Skin of body (tissue), 2 donors: Measurements from ENCODE around the gene HADHA. TPM values are rescaled to one million over a fixed set of nuclear protein-coding genes. Genes with fewer than 3 reads are reported as not detected.

Source experiments
- DNase-seq: peaks from one replicate; lab custom pipeline; 2025; lab: John Stamatoyannopoulos, UW
- total RNA-seq: library from RNA; depleted of rRNA; stranded (reverse); fragments of >200 nt; gene quantifications from one replicate; pipeline ENCODE4 v1.2.3, GENCODE V29; 2014

The HADHA gene
- total RNA-seq, 1 donor from 2014 or later = 136 TPM

DNA sequence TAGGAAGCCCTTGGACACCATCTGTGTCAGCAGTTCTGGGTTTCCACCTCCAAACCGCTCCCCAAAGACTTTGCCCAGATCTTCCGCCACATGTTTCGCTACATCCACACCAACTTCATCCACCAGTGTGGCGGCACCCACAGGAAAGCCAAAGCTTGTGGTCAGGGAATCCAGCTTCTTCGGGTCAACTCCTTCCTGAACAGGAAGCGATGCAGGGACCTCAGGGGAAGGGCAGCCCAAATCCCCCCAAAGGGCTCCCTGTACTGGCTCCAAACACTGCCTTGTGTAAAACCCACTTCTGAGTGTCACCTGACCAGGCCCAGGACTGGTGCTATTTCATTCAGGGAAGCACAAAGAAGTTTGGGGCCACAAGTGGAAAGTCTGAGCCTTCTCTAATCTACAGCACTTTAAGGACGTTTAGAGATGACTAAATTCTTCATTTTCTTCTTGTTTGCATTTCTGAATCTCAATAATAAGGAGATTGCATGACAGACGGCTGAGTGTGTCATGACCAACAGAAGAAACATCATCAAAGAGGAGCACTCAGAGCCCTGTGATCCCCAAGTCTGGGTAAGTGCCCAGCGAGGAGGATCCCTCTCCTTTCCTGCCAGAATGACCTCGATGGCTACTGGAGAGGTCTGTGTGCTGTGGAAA lies 50.7 kb downstream of the HADHA start:
- no peak for DNase-seq

GRCh38 chr2:26191316-26192159 lies 52.9 kb downstream of the HADHA start:
- no peak for DNase-seq

- DNase-seq = no peak
Observed at GRCh38 chr2:26190369-26190768, 54.1 kb downstream of the HADHA start.

GRCh38 chr2:26189751-26190150 lies 54.7 kb downstream of the HADHA start:
- no peak for DNase-seq

DNA sequence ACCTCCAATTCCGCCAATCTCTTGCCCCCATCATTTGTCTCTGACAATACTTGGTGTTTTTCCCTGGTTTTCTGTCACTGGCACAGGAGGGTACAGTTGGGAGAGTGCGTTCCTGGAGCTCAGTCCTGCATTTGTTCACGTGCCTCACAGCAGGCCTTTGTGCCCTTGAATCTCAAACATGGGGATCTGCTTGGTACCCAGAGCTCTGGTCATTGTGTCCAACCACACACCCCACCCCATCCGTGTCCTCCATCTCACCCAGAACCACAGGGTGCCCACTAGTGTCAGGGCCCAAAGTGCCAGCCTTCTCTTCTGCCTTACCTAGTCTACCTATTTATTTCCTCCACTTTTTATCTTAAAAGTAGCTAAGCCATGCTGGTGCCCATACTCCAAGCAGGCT lies 55.3 kb downstream of the HADHA start:
- no peak for DNase-seq

- no peak for DNase-seq
Observed at GRCh38 chr2:26187537-26188104, 56.8 kb downstream of the HADHA start.

- DNase-seq = no peak
Observed at GRCh38 chr2:26187114-26187513, 57.3 kb downstream of the HADHA start.

DNA sequence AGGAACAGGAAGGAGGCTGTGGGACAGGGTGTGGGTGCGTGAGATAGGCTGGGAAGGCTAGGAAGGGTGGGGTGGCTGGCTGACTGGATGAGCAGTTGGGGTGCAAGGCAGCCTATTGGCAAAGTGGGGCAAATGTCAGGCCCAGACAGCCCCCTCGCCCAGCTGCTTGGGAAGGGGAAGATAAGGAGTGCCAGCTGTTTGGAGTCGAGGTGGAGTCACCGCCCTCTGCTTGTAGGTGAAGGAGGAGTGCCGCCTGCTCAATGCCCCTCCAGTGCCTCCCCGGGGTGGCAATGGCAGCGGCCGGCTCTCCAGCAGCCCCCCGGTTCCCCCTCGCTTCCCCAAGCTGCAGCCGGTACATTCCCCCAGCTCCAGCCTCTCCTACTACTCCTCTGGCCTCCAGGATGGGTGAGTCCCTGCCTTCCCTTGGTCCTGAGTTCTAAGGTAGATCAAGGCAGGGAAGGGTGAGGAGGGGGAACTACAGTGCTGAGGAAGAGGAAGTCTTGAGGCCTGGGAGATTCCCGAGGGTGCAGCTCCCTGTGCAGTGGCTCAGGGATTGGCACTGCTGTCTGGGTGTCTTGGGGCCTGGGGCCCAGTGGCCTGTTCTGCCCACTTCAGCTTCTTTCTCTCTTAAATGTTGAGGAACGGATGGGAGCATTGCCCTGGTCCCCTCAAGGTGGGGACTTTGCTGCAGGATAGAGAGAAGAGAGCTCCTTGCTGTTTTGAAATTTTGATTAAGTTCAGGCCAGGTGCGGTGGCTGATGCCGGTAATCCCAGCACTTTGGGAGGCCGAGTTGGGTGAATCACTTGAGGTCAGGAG lies 58.3 kb downstream of the HADHA start:
- no peak for DNase-seq

- no peak for DNase-seq
Observed at GRCh38 chr2:26185304-26185928, 59.0 kb downstream of the HADHA start.

GRCh38 chr2:26184555-26185303 lies 59.7 kb downstream of the HADHA start:
- DNase-seq = peak; percentile 79

DNA sequence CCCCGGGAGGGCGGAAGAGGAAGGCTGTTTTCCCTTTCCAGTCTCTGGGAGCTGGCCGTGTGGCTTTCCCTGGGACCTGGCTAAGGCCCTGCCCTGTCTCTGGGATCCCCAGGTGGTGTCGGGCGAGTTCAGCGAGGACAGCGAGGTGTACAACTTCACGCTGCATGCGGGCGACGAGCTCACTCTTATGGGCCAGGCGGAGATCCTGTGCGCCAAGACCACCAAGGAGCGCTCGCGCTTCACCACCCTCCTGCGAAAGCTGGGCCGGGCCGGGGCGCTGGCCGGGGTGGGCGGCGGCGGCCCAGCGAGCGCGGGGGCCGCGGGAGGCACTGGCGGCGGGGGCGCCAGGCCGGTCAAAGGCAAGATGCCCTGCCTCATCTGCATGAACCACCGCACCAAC lies 60.3 kb downstream of the HADHA start:
- no peak for DNase-seq

- DNase-seq = no peak
Observed at GRCh38 chr2:26182887-26183630, 61.4 kb downstream of the HADHA start.

DNA sequence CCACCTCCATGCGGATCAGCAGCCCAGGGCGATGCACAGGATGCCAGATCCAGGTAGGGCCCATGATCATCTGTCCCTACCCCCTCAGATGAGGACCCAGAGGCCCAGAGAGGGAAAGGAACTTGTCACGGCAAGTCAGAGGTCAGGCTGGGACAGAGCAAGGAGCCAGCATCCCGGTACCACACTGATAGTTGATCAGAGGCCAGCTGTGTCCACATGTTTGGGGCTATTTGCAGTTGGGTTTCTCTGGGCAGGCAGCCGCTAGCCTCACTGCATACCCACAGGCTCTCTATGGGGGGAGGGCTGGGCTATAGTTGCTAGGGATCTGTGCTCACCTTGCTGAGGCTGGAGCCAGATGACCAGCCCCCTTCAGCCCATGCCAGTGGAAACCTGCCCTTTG lies 62.0 kb downstream of the HADHA start:
- DNase-seq = no peak

DNA sequence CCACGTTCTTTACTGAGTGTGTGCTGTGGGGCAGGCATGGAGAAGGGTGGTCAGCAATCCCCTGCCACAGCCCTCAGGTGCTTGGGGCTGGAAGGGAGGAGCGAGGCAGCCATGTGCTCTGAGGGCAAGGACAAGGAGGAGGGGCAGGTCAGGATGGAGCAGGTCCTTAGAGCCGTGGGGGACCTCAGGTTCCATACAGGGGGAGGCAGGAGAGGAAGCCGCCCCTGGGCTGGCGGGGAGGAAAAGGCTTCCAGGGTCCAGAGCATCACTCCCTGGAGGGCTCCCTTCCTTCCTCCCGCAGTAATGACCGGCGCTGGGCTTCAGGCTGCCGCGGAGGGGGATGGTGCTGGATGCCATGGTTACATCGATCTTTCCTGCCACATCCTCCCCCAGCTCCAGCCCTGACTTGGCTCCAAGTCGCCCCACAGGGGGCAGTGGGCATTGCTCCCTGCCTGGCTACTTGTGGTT lies 65.0 kb downstream of the HADHA start:
- DNase-seq = no peak

GRCh38 chr2:26178746-26179436 lies 65.5 kb downstream of the HADHA start:
- no peak for DNase-seq

- DNase-seq = no peak
Observed at GRCh38 chr2:26178246-26178645, 66.2 kb downstream of the HADHA start.

DNA sequence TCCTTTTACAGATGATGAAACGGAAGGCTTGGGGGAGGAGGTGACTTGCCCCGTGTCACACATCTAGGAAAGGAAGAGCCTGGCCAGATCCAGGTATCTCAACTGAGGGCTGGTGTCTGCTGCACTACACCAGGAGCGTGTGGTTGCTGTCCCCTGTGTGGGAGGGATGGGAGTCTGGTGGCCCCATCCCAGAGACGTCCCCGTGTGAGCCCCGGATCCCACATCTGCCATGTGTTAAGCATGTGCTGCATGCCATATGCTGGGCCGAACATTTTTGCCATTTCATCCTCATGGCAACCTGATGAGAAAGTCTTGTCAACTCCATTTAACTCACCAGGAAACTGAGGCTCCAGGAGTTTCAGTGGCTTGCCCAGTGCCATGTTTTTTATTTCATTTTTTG lies 67.3 kb downstream of the HADHA start:
- no peak for DNase-seq

GRCh38 chr2:26176279-26176615 lies 68.2 kb downstream of the HADHA start:
- no peak for DNase-seq
